Measurements from ENCODE around the gene VSIG10.
"Not testable (repeated sequence)": the region's sequence is repeated elsewhere in the genome, so short reads cannot be mapped to it uniquely, and the experiment has no call there.

VSIG10 gene

GRCh38 chr12:118103601-118104382 is at the start of gene VSIG10:
Gene VSIG10, minus strand, starts transcription at chr12:118104011. Its CDS starts 340 bp downstream, at chr12:118103671.
- DNase-seq: peak; percentile 57

GRCh38 chr12:118151755-118152154 is 47.9 kb upstream of the VSIG10 start:
- no peak for DNase-seq

- no peak for DNase-seq
These were observed 46.8 kb upstream of the VSIG10 start for GRCh38 chr12:118150625-118151024.

GRCh38 chr12:118148287-118148686 is 44.5 kb upstream of the VSIG10 start:
- no peak for DNase-seq

GRCh38 chr12:118145798-118146156 is 42.0 kb upstream of the VSIG10 start:
- DNase-seq: no peak

GRCh38 chr12:118145113-118145797 is 41.4 kb upstream of the VSIG10 start:
- no peak for DNase-seq

- DNase-seq: no peak
These were observed 40.7 kb upstream of the VSIG10 start for GRCh38 chr12:118144499-118144898.

- DNase-seq: no peak
These were observed 37.0 kb upstream of the VSIG10 start for GRCh38 chr12:118140825-118141224.

GRCh38 chr12:118137148-118137678 is 33.4 kb upstream of the VSIG10 start:
- no peak for DNase-seq

GRCh38 chr12:118136559-118137003 is 32.8 kb upstream of the VSIG10 start:
- DNase-seq: no peak

- peak; percentile 89 for DNase-seq
These were observed 32.2 kb upstream of the VSIG10 start, which contains the start of gene PEBP1 for GRCh38 chr12:118135788-118136558. Gene PEBP1, plus strand, starts transcription at chr12:118136124. Its CDS starts 86 bp downstream, at chr12:118136210.

- DNase-seq: not testable (repeated sequence)
These were observed 25.6 kb upstream of the VSIG10 start for GRCh38 chr12:118129436-118129835.

GRCh38 chr12:118127867-118128266 is 24.1 kb upstream of the VSIG10 start:
- DNase-seq: no peak

- no peak for DNase-seq
These were observed 22.4 kb upstream of the VSIG10 start for GRCh38 chr12:118126119-118126757.

- DNase-seq: no peak
These were observed 21.9 kb upstream of the VSIG10 start for GRCh38 chr12:118125743-118126118.

GRCh38 chr12:118124333-118124874 is 20.6 kb upstream of the VSIG10 start:
- DNase-seq: no peak

GRCh38 chr12:118122264-118122663 is 18.5 kb upstream of the VSIG10 start:
- no peak for DNase-seq

- peak; percentile 45 for DNase-seq
These were observed 17.0 kb upstream of the VSIG10 start for GRCh38 chr12:118120579-118121363.

GRCh38 chr12:118119449-118119879 is 15.7 kb upstream of the VSIG10 start:
- no peak for DNase-seq

GRCh38 chr12:118109088-118109487 is 5.3 kb upstream of the VSIG10 start:
- no peak for DNase-seq

- DNase-seq: no peak
These were observed 3.9 kb upstream of the VSIG10 start for GRCh38 chr12:118107694-118108093.
